K562 (cell line): ENCODE data around the gene GHRL. TPM values are rescaled to one million over a fixed set of nuclear protein-coding genes. Genes with fewer than 3 reads are reported as not detected.

ENCODE experiments used
- ATAC-seq: fragments of 200-7000 bp; cut with Tn5 transposase; 3 replicates; pipeline ENCODE4 v1.9.1; 2020; ENCODE audit warnings: moderate library complexity
- BruUV-seq: library from RNA; stranded (reverse); fragments of 400-500 nt; replicated peaks from 2 replicates; lab custom pipeline; 2021; lab: Mats Ljungman, UMichigan
- CTCF ChIA-PET: fragments of 300-600 bp; formaldehyde crosslinking; extraction: SDS; loops from one replicate; lab custom pipeline; 2021; ENCODE audit warnings: low intra/inter-chr PET ratio; lab: Yijun Ruan, JAX
- POLR2A ChIA-PET: fragments of 300-600, 350-650 bp; sonication (Branson Sonifier 250); formaldehyde crosslinking; extraction: SDS; loops from one replicate; lab custom pipeline; 2021; ENCODE audit warnings: antibody characterized with exemption, inconsistent platforms; lab: Yijun Ruan, JAX
- DNase-seq, 4 experiments: peaks; one replicate each; pipeline versions ENCODE4 v3.0.0 to v3.0.0-alpha.2; 2011 to 2018; ENCODE audit warnings: low spot score in 3 of 4, mixed read lengths in 3 of 4; ENCODE audit errors: extremely low read depth in 1 of 4
- FAIRE-seq: peaks from 2 replicates; lab custom pipeline; 2011; peaks lifted over from hg19 to GRCh38; lab: Jason Lieb, UNC
- H2AFZ ChIP-seq: 2 replicates; pipeline ENCODE4 v1.6.0; 2011; ENCODE audit warnings: low read depth, low read length, control low read depth, inconsistent platforms
- H3K27ac ChIP-seq: fragments of 200-600 bp; 3 replicates; pipeline ENCODE4 v1.8.0; 2011; ENCODE audit warnings: low read depth, mild to moderate bottlenecking, control low read depth, inconsistent platforms, low read length, moderate library complexity, mixed read lengths; ENCODE audit errors: extremely low read depth
- H3K27me3 ChIP-seq, 2 experiments: fragments of 300-600 bp in 1 of 2; 2 replicates in 1 of 2; 3 replicates in 1 of 2; pipeline versions ENCODE4 v1.6.0 to v1.8.0; 2011; ENCODE audit warnings: inconsistent platforms in 2 of 2, low read length in 2 of 2, mild to moderate bottlenecking in 1 of 2, mixed read lengths in 1 of 2, moderate library complexity in 1 of 2; ENCODE audit not compliant: control insufficient read depth in 2 of 2, insufficient read depth in 2 of 2
- H3K36me3 ChIP-seq: fragments of 300-600 bp; 3 replicates; pipeline ENCODE4 v1.8.0; 2011; ENCODE audit warnings: mild to moderate bottlenecking, low read length, inconsistent platforms; ENCODE audit not compliant: control insufficient read depth, insufficient read depth
- H3K4me1 ChIP-seq, 2 experiments: fragments of 200-600 bp in 1 of 2; replicated peaks in 1 of 2; 2 replicates in 1 of 2; 3 replicates in 1 of 2; pipeline versions ENCODE4 v1.5.1 to v1.8.0; 2011; ENCODE audit warnings: inconsistent platforms in 2 of 2, low read length in 2 of 2, mild to moderate bottlenecking in 1 of 2, mixed read lengths in 1 of 2, moderate library complexity in 1 of 2; ENCODE audit not compliant: control insufficient read depth in 2 of 2, insufficient read depth in 2 of 2
- H3K4me2 ChIP-seq: 2 replicates; pipeline ENCODE4 v1.6.1; 2011; ENCODE audit warnings: low read length, control low read depth, inconsistent platforms, mixed read lengths; ENCODE audit not compliant: insufficient read depth
- H3K4me3 ChIP-seq: fragments of 200-600 bp; sonication (generic), shearing (Covaris generic); 2 replicates; pipeline ENCODE4 v1.5.1; 2016; ENCODE audit warnings: control low read depth, inconsistent platforms
- H3K79me2 ChIP-seq: fragments of 200-600 bp; 3 replicates; pipeline ENCODE4 v1.8.0; 2011; ENCODE audit warnings: low read length, inconsistent platforms; ENCODE audit not compliant: control insufficient read depth, insufficient read depth
- H3K9ac ChIP-seq, 2 experiments: 2 replicates each; pipeline versions ENCODE4 v1.6.0 to v1.6.1; 2011; ENCODE audit warnings: low read depth in 2 of 2, low read length in 2 of 2, control low read depth in 1 of 2, inconsistent platforms in 1 of 2, mild to moderate bottlenecking in 1 of 2, mixed read lengths in 1 of 2; ENCODE audit not compliant: insufficient read depth in 1 of 2
- H3K9me1 ChIP-seq: one replicate; pipeline ENCODE4 v1.6.0; 2011; ENCODE audit warnings: inconsistent platforms, mild to moderate bottlenecking, low read length, moderate library complexity; ENCODE audit not compliant: control insufficient read depth, insufficient read depth
- H3K9me3 ChIP-seq: replicated peaks from 2 replicates; pipeline ENCODE4 v1.5.1; 2011; ENCODE audit warnings: low read depth, low read length, inconsistent platforms; ENCODE audit not compliant: control insufficient read depth, insufficient read depth
- H4K20me1 ChIP-seq: replicated peaks from 2 replicates; pipeline ENCODE4 v1.6.1; 2011; ENCODE audit warnings: low read length, inconsistent platforms, mixed read lengths; ENCODE audit not compliant: control insufficient read depth, insufficient read depth
- BACH1 ChIP-seq: fragments of 200-800 bp; sonication (Bioruptor generic); IDR thresholded peaks from 2 replicates; pipeline ENCODE4 v1.6.1; 2016; ENCODE audit warnings: missing genetic modification characterization, missing compliant biosample characterization
- NFIC ChIP-seq: fragments of 450-650 bp; IDR thresholded peaks from 2 replicates; pipeline ENCODE4 v1.6.1; 2017; ENCODE audit warnings: mild to moderate bottlenecking, inconsistent platforms
- PCBP1 ChIP-seq: fragments of 200-400 bp; formaldehyde crosslinking; IDR thresholded peaks from 2 replicates; pipeline ENCODE4 v1.6.1; 2018; ENCODE audit warnings: mild to moderate bottlenecking, low read depth, low read length; ENCODE audit not compliant: poor library complexity, severe bottlenecking
- POLR2AphosphoS5 ChIP-seq: IDR thresholded peaks from 2 replicates; pipeline ENCODE4 v1.6.1; 2011; ENCODE audit warnings: mild to moderate bottlenecking, low read depth, low read length, moderate library complexity; ENCODE audit not compliant: control insufficient read depth, insufficient read depth
- TAF7 ChIP-seq: fragments of 450-650 bp; IDR thresholded peaks from 2 replicates; pipeline ENCODE4 v1.6.1; 2016; ENCODE audit warnings: missing genetic modification characterization, missing compliant biosample characterization
- YY1 ChIP-seq, 3 experiments: IDR thresholded peaks; 2 replicates each; pipeline ENCODE4 v1.6.1; 2011; ENCODE audit warnings: low read length in 2 of 3, mild to moderate bottlenecking in 2 of 3, moderate library complexity in 2 of 3, borderline replicate concordance in 1 of 3, control low read depth in 1 of 3, low read depth in 1 of 3; ENCODE audit not compliant: insufficient read depth in 3 of 3, insufficient replicate concordance in 2 of 3, control insufficient read depth in 1 of 3, insufficient read length in 1 of 3; ENCODE audit errors: extremely low read depth in 1 of 3
- ZNF282 ChIP-seq: sonication (generic); formaldehyde crosslinking; IDR thresholded peaks from 2 replicates; pipeline ENCODE4 v1.8.1; 2023; ENCODE audit warnings: missing genetic modification reagents
- WGBS: fragments of 100-300 bp; shearing (Covaris generic); methylation state at CpG from one replicate; pipeline ENCODE4 v1.1.6; 2016; ENCODE audit warnings: low coverage, mixed read lengths; ENCODE audit not compliant: insufficient coverage; ENCODE audit errors: missing lambda C conversion rate; 5-methylcytosine and 5-hydroxymethylcytosine counted together
- in situ Hi-C: fragments of 300-500 bp; cut with MboI; formaldehyde crosslinking; loops from 4 replicates; pipeline ENCODE4 v1.15.0; 2018; ENCODE audit warnings: inconsistent platforms, mixed read lengths
- intact Hi-C: fragments of 100-400 bp; cut with micrococcal nuclease; formaldehyde crosslinking; loops from 2 replicates; pipeline ENCODE4 v1.14.2; 2022
- polyA plus RNA-seq, 8 experiments: library from polyadenylated mRNA; depleted of rRNA in 4 of 8; stranded (reverse) in 5 of 8; unstranded in 3 of 8; fragments of >200 nt; fragmentation: Nextera tagmentation in 2 of 8; fragmentation: Illumina TruSeq in 1 of 8; extraction: Ambion mirVana in 2 of 8; extraction: Trizol in 1 of 8; gene quantifications; 2 replicates each; pipeline versions ENCODE4 v1.2.1 to v1.2.3, GENCODE V29; 2011 to 2014; ENCODE audit warnings: inconsistent platforms in 1 of 8, missing spikeins in 1 of 8
- total RNA-seq, 7 experiments: library from RNA; depleted of rRNA in 6 of 7; stranded (reverse); fragments of >200 nt in 6 of 7; fragmentation: Illumina TruSeq in 2 of 7; extraction: Trizol in 2 of 7; gene quantifications; 2 replicates each; pipeline versions ENCODE4 v1.2.1 to v1.2.3, GENCODE V29; 2011 to 2021; ENCODE audit warnings: low replicate concordance in 1 of 7
- TF ChIP-seq, protein P1 (sequence below): fragments of 250-450 bp; sonication (Bioruptor Pico); IDR thresholded peaks from 2 replicates; pipeline ENCODE4 v1.4.0; 2020; ENCODE audit warnings: mild to moderate bottlenecking, moderate library complexity

GHRL gene
- total and polyA plus RNA-seq, 9 of the 15 experiments (the other 6 are each of a cell fraction or from before 2014, with no cell fraction given): 0.08 to 0.29 (median 0.15) TPM; not detected in 5

DNA sequence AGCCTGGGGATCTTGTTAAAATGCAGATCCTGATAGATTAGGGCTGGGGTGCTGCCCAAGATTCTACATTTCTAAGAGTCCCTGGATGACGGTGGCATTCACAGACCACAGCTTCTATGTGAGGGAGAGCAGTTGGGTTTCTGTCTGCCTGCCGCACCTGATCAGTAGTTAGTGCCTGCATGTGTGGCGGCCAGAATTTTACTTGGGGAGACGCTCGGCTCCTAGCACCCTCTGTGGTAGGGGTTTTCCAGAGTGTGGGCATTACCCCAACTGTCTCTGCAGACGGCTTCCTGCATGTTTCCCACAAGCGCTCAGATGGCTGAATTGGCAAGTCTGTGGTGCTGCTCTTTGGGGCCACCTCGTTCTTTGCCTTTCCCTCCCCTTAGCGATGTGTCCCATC is 8.3 kb downstream of the GHRL start:
- H3K9me1 ChIP-seq: no peaks in the 10 kb centered on the region
- H3K79me2 ChIP-seq: no peaks in the 10 kb centered on the region
- no peak overlapping the region for H2AFZ ChIP-seq
- no peak overlapping the region for H3K4me3 ChIP-seq
- peaks cover 9 to 12% of the 10 kb centered on the region in 2 experiments; a peak in 3 of 5 replicates for H3K4me1 ChIP-seq
- no TSS peak for BruUV-seq
- TF ChIP-seq PCBP1 (no peak), TAF7 (tag) (no peak)
- FAIRE-seq (no peak), DNase-seq (no peak), ATAC-seq (no peak)
- ChIA-PET CTCF (no interaction called here), POLR2A (interaction anchor here (1.1 to 2.8 kb wide), 7 partner anchors 8 to 37 kb away, joined by 3 to 10 read pairs (median 4); partner anchors contain the start of genes GHRL and TATDN2)
- no peak overlapping the region for H3K9ac ChIP-seq
- no peaks in the 10 kb centered on the region for H3K9me3 ChIP-seq
- WGBS: 94% methylated on average over 9 of the region's 9 CpGs
- H4K20me1 ChIP-seq: no peaks in the 10 kb centered on the region
- H3K27ac ChIP-seq: no peak overlapping the region
- intact Hi-C loops (no loop called here), in situ Hi-C loops (no loop called here)
- H3K27me3 ChIP-seq: no peaks in the 10 kb centered on the region
- H3K36me3 ChIP-seq: peaks cover 61% of the 10 kb centered on the region
- H3K4me2 ChIP-seq: no peak overlapping the region

DNA sequence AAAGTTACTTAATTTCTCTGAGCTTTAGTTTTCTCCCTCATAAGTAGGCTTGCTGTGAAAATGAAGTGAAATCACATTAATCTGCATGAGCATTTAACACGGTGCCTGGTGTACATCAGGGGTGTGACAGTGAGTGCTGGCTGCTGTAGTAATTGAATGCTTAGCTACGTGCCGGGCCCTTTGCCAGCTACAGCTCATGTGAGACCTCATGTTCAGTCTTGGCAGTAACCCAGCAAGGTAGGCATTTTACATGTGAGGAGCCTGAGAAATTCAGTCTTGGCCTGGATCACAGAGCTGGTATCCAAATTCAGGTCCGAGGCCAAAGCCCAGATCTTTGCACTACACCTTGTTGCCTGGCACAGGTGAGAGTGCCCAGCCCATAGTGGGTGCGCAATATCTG is 9.1 kb downstream of the GHRL start:
- ATAC-seq: no peak

More for the DNA sequence above, 9.1 kb downstream of the GHRL start:
- Histone ChIP-seq H3K9me1 (no peaks in the 10 kb centered on the region), H3K79me2 (no peaks in the 10 kb centered on the region), H3K4me3 (no peak overlapping the region), H2AFZ (no peak overlapping the region), H3K9ac (no peak overlapping the region), H3K4me2 (no peak overlapping the region), H4K20me1 (no peaks in the 10 kb centered on the region; the same call in 1 of the 2 replicates), H3K9me3 (no peaks in the 10 kb centered on the region), H3K36me3 (peaks cover 70% of the 10 kb centered on the region), H3K27me3 (no peaks in the 10 kb centered on the region), H3K4me1 (peaks cover 10 to 14% of the 10 kb centered on the region in 2 experiments; a peak in 3 of 5 replicates), H3K27ac (no peak overlapping the region)
- no peak for DNase-seq
- FAIRE-seq: no peak
- 86% methylated on average over 5 of the region's 5 CpGs for WGBS
- TF ChIP-seq POLR2AphosphoS5 (0 out of 2 replicates have a peak, but pooled peaks have one; percentile 20), YY1 (IDR thresholded peaks at IDR 0.05; ENCODE audit: borderline replicate concordance in 1 of 3, control insufficient read depth in 1 of 3, extremely low read depth in 1 of 3, insufficient read depth in 3 of 3, insufficient read length in 1 of 3, insufficient replicate concordance in 2 of 3, low read depth in 1 of 3, low read length in 2 of 3) (no peak), NFIC (0 out of 2 replicates have a peak, but pooled peaks have one; percentile 5), ZNF282 (CRISPR knock-in tag) (no peak), BACH1 (tag) (no peak)
- TF ChIP-seq, protein P1, sequence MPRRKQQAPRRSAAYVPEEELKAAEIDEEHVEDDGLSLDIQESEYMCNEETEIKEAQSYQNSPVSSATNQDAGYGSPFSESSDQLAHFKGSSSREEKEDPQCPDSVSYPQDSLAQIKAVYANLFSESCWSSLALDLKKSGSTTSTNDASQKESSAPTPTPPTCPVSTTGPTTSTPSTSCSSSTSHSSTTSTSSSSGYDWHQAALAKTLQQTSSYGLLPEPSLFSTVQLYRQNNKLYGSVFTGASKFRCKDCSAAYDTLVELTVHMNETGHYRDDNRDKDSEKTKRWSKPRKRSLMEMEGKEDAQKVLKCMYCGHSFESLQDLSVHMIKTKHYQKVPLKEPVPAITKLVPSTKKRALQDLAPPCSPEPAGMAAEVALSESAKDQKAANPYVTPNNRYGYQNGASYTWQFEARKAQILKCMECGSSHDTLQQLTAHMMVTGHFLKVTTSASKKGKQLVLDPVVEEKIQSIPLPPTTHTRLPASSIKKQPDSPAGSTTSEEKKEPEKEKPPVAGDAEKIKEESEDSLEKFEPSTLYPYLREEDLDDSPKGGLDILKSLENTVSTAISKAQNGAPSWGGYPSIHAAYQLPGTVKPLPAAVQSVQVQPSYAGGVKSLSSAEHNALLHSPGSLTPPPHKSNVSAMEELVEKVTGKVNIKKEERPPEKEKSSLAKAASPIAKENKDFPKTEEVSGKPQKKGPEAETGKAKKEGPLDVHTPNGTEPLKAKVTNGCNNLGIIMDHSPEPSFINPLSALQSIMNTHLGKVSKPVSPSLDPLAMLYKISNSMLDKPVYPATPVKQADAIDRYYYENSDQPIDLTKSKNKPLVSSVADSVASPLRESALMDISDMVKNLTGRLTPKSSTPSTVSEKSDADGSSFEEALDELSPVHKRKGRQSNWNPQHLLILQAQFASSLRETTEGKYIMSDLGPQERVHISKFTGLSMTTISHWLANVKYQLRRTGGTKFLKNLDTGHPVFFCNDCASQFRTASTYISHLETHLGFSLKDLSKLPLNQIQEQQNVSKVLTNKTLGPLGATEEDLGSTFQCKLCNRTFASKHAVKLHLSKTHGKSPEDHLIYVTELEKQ: no peak
- in situ Hi-C loops (no loop called here), intact Hi-C loops (no loop called here)
- ChIA-PET CTCF (no interaction called here), POLR2A (interaction anchor here (0.6 to 2.8 kb wide), 13 partner anchors 9 to 547 kb away, joined by 3 to 10 read pairs (median 4); partner anchors contain the start of genes GHRL and TATDN2)
- BruUV-seq: no TSS peak
